K562 (cell line): ENCODE data around the gene RARG. TPM values are rescaled to one million over a fixed set of nuclear protein-coding genes. Genes with fewer than 3 reads are reported as not detected.

Experiments
- ATAC-seq: fragments of 200-7000 bp; cut with Tn5 transposase; 3 replicates; pipeline ENCODE4 v1.9.1; 2020; ENCODE audit warnings: moderate library complexity
- BruUV-seq: library from RNA; stranded (reverse); fragments of 400-500 nt; replicated peaks from 2 replicates; lab custom pipeline; 2021; lab: Mats Ljungman, UMichigan
- CTCF ChIA-PET: fragments of 300-600 bp; formaldehyde crosslinking; extraction: SDS; loops from one replicate; lab custom pipeline; 2021; ENCODE audit warnings: low intra/inter-chr PET ratio; lab: Yijun Ruan, JAX
- POLR2A ChIA-PET: fragments of 300-600, 350-650 bp; sonication (Branson Sonifier 250); formaldehyde crosslinking; extraction: SDS; loops from one replicate; lab custom pipeline; 2021; ENCODE audit warnings: antibody characterized with exemption, inconsistent platforms; lab: Yijun Ruan, JAX
- DNase-seq, 4 experiments: peaks; one replicate each; pipeline versions ENCODE4 v3.0.0 to v3.0.0-alpha.2; 2011 to 2018; ENCODE audit warnings: low spot score in 3 of 4, mixed read lengths in 3 of 4; ENCODE audit errors: extremely low read depth in 1 of 4
- FAIRE-seq: peaks from 2 replicates; lab custom pipeline; 2011; peaks lifted over from hg19 to GRCh38; lab: Jason Lieb, UNC
- H2AFZ ChIP-seq: 2 replicates; pipeline ENCODE4 v1.6.0; 2011; ENCODE audit warnings: low read depth, low read length, control low read depth, inconsistent platforms
- H3K27ac ChIP-seq: fragments of 200-600 bp; 3 replicates; pipeline ENCODE4 v1.8.0; 2011; ENCODE audit warnings: low read depth, mild to moderate bottlenecking, control low read depth, inconsistent platforms, low read length, moderate library complexity, mixed read lengths; ENCODE audit errors: extremely low read depth
- H3K27me3 ChIP-seq, 2 experiments: fragments of 300-600 bp in 1 of 2; 2 replicates in 1 of 2; 3 replicates in 1 of 2; pipeline versions ENCODE4 v1.6.0 to v1.8.0; 2011; ENCODE audit warnings: inconsistent platforms in 2 of 2, low read length in 2 of 2, mild to moderate bottlenecking in 1 of 2, mixed read lengths in 1 of 2, moderate library complexity in 1 of 2; ENCODE audit not compliant: control insufficient read depth in 2 of 2, insufficient read depth in 2 of 2
- H3K36me3 ChIP-seq: fragments of 300-600 bp; 3 replicates; pipeline ENCODE4 v1.8.0; 2011; ENCODE audit warnings: mild to moderate bottlenecking, low read length, inconsistent platforms; ENCODE audit not compliant: control insufficient read depth, insufficient read depth
- H3K4me1 ChIP-seq, 2 experiments: fragments of 200-600 bp in 1 of 2; replicated peaks in 1 of 2; 2 replicates in 1 of 2; 3 replicates in 1 of 2; pipeline versions ENCODE4 v1.5.1 to v1.8.0; 2011; ENCODE audit warnings: inconsistent platforms in 2 of 2, low read length in 2 of 2, mild to moderate bottlenecking in 1 of 2, mixed read lengths in 1 of 2, moderate library complexity in 1 of 2; ENCODE audit not compliant: control insufficient read depth in 2 of 2, insufficient read depth in 2 of 2
- H3K4me2 ChIP-seq: 2 replicates; pipeline ENCODE4 v1.6.1; 2011; ENCODE audit warnings: low read length, control low read depth, inconsistent platforms, mixed read lengths; ENCODE audit not compliant: insufficient read depth
- H3K4me3 ChIP-seq: fragments of 200-600 bp; sonication (generic), shearing (Covaris generic); 2 replicates; pipeline ENCODE4 v1.5.1; 2016; ENCODE audit warnings: control low read depth, inconsistent platforms
- H3K79me2 ChIP-seq: fragments of 200-600 bp; 3 replicates; pipeline ENCODE4 v1.8.0; 2011; ENCODE audit warnings: low read length, inconsistent platforms; ENCODE audit not compliant: control insufficient read depth, insufficient read depth
- H3K9ac ChIP-seq, 2 experiments: 2 replicates each; pipeline versions ENCODE4 v1.6.0 to v1.6.1; 2011; ENCODE audit warnings: low read depth in 2 of 2, low read length in 2 of 2, control low read depth in 1 of 2, inconsistent platforms in 1 of 2, mild to moderate bottlenecking in 1 of 2, mixed read lengths in 1 of 2; ENCODE audit not compliant: insufficient read depth in 1 of 2
- H3K9me1 ChIP-seq: one replicate; pipeline ENCODE4 v1.6.0; 2011; ENCODE audit warnings: inconsistent platforms, mild to moderate bottlenecking, low read length, moderate library complexity; ENCODE audit not compliant: control insufficient read depth, insufficient read depth
- H3K9me3 ChIP-seq: replicated peaks from 2 replicates; pipeline ENCODE4 v1.5.1; 2011; ENCODE audit warnings: low read depth, low read length, inconsistent platforms; ENCODE audit not compliant: control insufficient read depth, insufficient read depth
- H4K20me1 ChIP-seq: replicated peaks from 2 replicates; pipeline ENCODE4 v1.6.1; 2011; ENCODE audit warnings: low read length, inconsistent platforms, mixed read lengths; ENCODE audit not compliant: control insufficient read depth, insufficient read depth
- DMBX1 ChIP-seq: fragments of 250-450 bp; sonication (Bioruptor Pico); IDR thresholded peaks from 2 replicates; pipeline ENCODE4 v1.8.0; 2022; ENCODE audit warnings: inconsistent platforms, mild to moderate bottlenecking, moderate library complexity, borderline replicate concordance
- FOS ChIP-seq: IDR thresholded peaks from 3 replicates; pipeline ENCODE4 v1.6.1; 2011; ENCODE audit not compliant: insufficient read length; ENCODE audit errors: extremely low read depth
- HDGF ChIP-seq: fragments of 450-650 bp; IDR thresholded peaks from 2 replicates; pipeline ENCODE4 v1.6.1; 2016
- HMGN3 ChIP-seq: IDR thresholded peaks from 2 replicates; pipeline ENCODE4 v1.6.1; 2011; ENCODE audit warnings: borderline replicate concordance, low read depth, mild to moderate bottlenecking, mixed read lengths, low read length; ENCODE audit not compliant: insufficient read length; ENCODE audit errors: extremely low read depth
- KDM2B ChIP-seq: fragments of 250-450 bp; sonication (Bioruptor Pico); IDR thresholded peaks from 2 replicates; pipeline ENCODE4 v1.8.0; 2021; ENCODE audit warnings: mild to moderate bottlenecking, moderate library complexity
- MTA3 ChIP-seq: fragments of 450-650 bp; formaldehyde crosslinking; IDR thresholded peaks from 2 replicates; pipeline ENCODE4 v1.6.1; 2017; ENCODE audit warnings: mild to moderate bottlenecking, borderline replicate concordance
- MYC ChIP-seq, 2 experiments: fragments of 250-450 bp in 1 of 2; sonication (Bioruptor Pico) in 1 of 2; IDR thresholded peaks; 2 replicates each; pipeline versions ENCODE4 v1.5.1 to v1.6.1; 2012 to 2021; ENCODE audit warnings: low read depth in 2 of 2, borderline replicate concordance in 1 of 2, improper control_type of control experiment in 1 of 2, low read length in 1 of 2, mild to moderate bottlenecking in 1 of 2, moderate library complexity in 1 of 2
- NRF1 ChIP-seq, 2 experiments: fragments of 450-650 bp; IDR thresholded peaks in 1 of 2; conservative IDR thresholded peaks in 1 of 2; 2 replicates each; pipeline ENCODE4 v1.6.1; 2014; ENCODE audit warnings: mild to moderate bottlenecking in 2 of 2
- POLR2G ChIP-seq: fragments of 200-400 bp; formaldehyde crosslinking; IDR thresholded peaks from 2 replicates; pipeline ENCODE4 v1.6.1; 2017; ENCODE audit warnings: low read depth, mild to moderate bottlenecking, antibody characterized with exemption, low read length, moderate library complexity
- TAF15 ChIP-seq: fragments of 200-400 bp; formaldehyde crosslinking; IDR thresholded peaks from 2 replicates; pipeline ENCODE4 v1.6.1; 2017; ENCODE audit warnings: mild to moderate bottlenecking, low read depth, low read length, moderate library complexity
- USF1 ChIP-seq: sonication (generic); formaldehyde crosslinking; IDR thresholded peaks from 2 replicates; pipeline ENCODE4 v1.9.0; 2022; ENCODE audit warnings: mild to moderate bottlenecking, missing genetic modification reagents
- whole genome bisulfite sequencing: fragments of 100-300 bp; shearing (Covaris generic); methylation state at CpG from one replicate; pipeline ENCODE4 v1.1.6; 2016; ENCODE audit warnings: low coverage, mixed read lengths; ENCODE audit not compliant: insufficient coverage; ENCODE audit errors: missing lambda C conversion rate; 5-methylcytosine and 5-hydroxymethylcytosine counted together
- in situ Hi-C: fragments of 300-500 bp; cut with MboI; formaldehyde crosslinking; loops from 4 replicates; pipeline ENCODE4 v1.15.0; 2018; ENCODE audit warnings: inconsistent platforms, mixed read lengths
- intact Hi-C: fragments of 100-400 bp; cut with micrococcal nuclease; formaldehyde crosslinking; loops from 2 replicates; pipeline ENCODE4 v1.14.2; 2022
- polyA plus RNA-seq, 8 experiments: library from polyadenylated mRNA; depleted of rRNA in 4 of 8; stranded (reverse) in 5 of 8; unstranded in 3 of 8; fragments of >200 nt; fragmentation: Nextera tagmentation in 2 of 8; fragmentation: Illumina TruSeq in 1 of 8; extraction: Ambion mirVana in 2 of 8; extraction: Trizol in 1 of 8; gene quantifications; 2 replicates each; pipeline versions ENCODE4 v1.2.1 to v1.2.3, GENCODE V29; 2011 to 2014; ENCODE audit warnings: inconsistent platforms in 1 of 8, missing spikeins in 1 of 8
- total RNA-seq, 7 experiments: library from RNA; depleted of rRNA in 6 of 7; stranded (reverse); fragments of >200 nt in 6 of 7; fragmentation: Illumina TruSeq in 2 of 7; extraction: Trizol in 2 of 7; gene quantifications; 2 replicates each; pipeline versions ENCODE4 v1.2.1 to v1.2.3, GENCODE V29; 2011 to 2021; ENCODE audit warnings: low replicate concordance in 1 of 7
- TF ChIP-seq, protein P1 (sequence below): sonication (generic); formaldehyde crosslinking; IDR thresholded peaks from 2 replicates; pipeline ENCODE4 v1.8.1; 2023; ENCODE audit warnings: mild to moderate bottlenecking, missing genetic modification reagents

RARG gene
- total and polyA plus RNA-seq, 9 of the 15 experiments (the other 6 are each of a cell fraction or from before 2014, with no cell fraction given): 0.18 to 7.6 (median 3.8) TPM

GRCh38 chr12:53232646-53233461, 845 bp upstream of the RARG start:
- H3K27ac ChIP-seq: no peak overlapping the region
- peaks cover 13 to 28% of the 10 kb centered on the region in 2 experiments for H3K4me1 ChIP-seq
- H2AFZ ChIP-seq: peak overlapping the region; percentile 18; the same call in 1 of the 2 replicates
- ATAC-seq (peak; percentile 63), DNase-seq (peak in 3 of 4 experiments; percentile 38 to 56 (median 46))
- POLR2A ChIA-PET: interaction anchor here (0.6 to 1.4 kb wide), 6 partner anchors 10 to 558 kb away, joined by 3 to 8 read pairs (median 4); a partner anchor contains a TSS
- in situ Hi-C loops: no loop called here
- WGBS: 23% methylated on average over 11 of the region's 11 CpGs
- peak overlapping the region; percentile 54 for H3K4me2 ChIP-seq
- H3K4me3 ChIP-seq: no peak overlapping the region
- TF ChIP-seq HDGF: 0 out of 2 replicates have a peak, but pooled peaks have one; percentile 67
- peak; percentile 23 to 37; a peak in 1 of 4 replicates for TF ChIP-seq NRF1 (conservative IDR thresholded peaks at IDR 0.05 in 1 of 2, IDR thresholded peaks at IDR 0.05 in 1 of 2)
- no peak for TF ChIP-seq FOS
- no peak for TF ChIP-seq POLR2G
- TF ChIP-seq, all 486 proteins: peak for 2
- Histone ChIP-seq H3K9me3 (no peaks in the 10 kb centered on the region), H3K36me3 (no peaks in the 10 kb centered on the region), H4K20me1 (no peaks in the 10 kb centered on the region; the same call in 1 of the 2 replicates), H3K79me2 (no peaks in the 10 kb centered on the region), H3K9ac (peak overlapping the region in 1 of 2 experiments; percentile 69; a peak in 1 of 4 replicates), H3K9me1 (no peaks in the 10 kb centered on the region), H3K27me3 (no peaks in the 10 kb centered on the region)
- BruUV-seq: no TSS peak
- FAIRE-seq: no peak
- intact Hi-C loops: no loop called here
- CTCF ChIA-PET: no interaction called here

GRCh38 chr12:53231671-53231920, 413 bp downstream of the RARG start:
- ATAC-seq: no peak; the same call in 2 of the 3 replicates
- no peak overlapping the region for H3K27ac ChIP-seq
- H3K9me3 ChIP-seq: no peaks in the 10 kb centered on the region
- POLR2A ChIA-PET: no interaction called here
- H3K9me1 ChIP-seq: no peaks in the 10 kb centered on the region
- no peak for FAIRE-seq
- no peaks in the 10 kb centered on the region for H3K27me3 ChIP-seq
- H4K20me1 ChIP-seq: no peaks in the 10 kb centered on the region; the same call in 1 of the 2 replicates
- H3K79me2 ChIP-seq: no peaks in the 10 kb centered on the region
- H3K36me3 ChIP-seq: no peaks in the 10 kb centered on the region
- 0% methylated on average over 4 of the region's 9 CpGs for WGBS
- no TSS peak for BruUV-seq
- peaks cover 13 to 32% of the 10 kb centered on the region in 2 experiments for H3K4me1 ChIP-seq
- intact Hi-C loops: no loop called here
- in situ Hi-C loops: no loop called here
- peak overlapping the region; percentile 33 for H3K4me3 ChIP-seq
- CTCF ChIA-PET: no interaction called here
- peak overlapping the region in 1 of 2 experiments; percentile 84; a peak in 3 of 4 replicates for H3K9ac ChIP-seq
- peak overlapping the region; percentile 52 for H3K4me2 ChIP-seq
- DNase-seq: no peak
- H2AFZ ChIP-seq: peak overlapping the region; percentile 79
- peak; percentile 13; the same call in 1 of the 2 replicates for TF ChIP-seq MYC (IDR thresholded peaks at IDR 0.05; ENCODE audit: low read depth, low read length)
- no peak for TF ChIP-seq MYC (CRISPR knock-in tag; IDR thresholded peaks at IDR 0.05; ENCODE audit: borderline replicate concordance, low read depth)
- TF ChIP-seq, protein P1, sequence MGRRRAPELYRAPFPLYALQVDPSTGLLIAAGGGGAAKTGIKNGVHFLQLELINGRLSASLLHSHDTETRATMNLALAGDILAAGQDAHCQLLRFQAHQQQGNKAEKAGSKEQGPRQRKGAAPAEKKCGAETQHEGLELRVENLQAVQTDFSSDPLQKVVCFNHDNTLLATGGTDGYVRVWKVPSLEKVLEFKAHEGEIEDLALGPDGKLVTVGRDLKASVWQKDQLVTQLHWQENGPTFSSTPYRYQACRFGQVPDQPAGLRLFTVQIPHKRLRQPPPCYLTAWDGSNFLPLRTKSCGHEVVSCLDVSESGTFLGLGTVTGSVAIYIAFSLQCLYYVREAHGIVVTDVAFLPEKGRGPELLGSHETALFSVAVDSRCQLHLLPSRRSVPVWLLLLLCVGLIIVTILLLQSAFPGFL: no peak
- no peak for TF ChIP-seq TAF15
- TF ChIP-seq HMGN3: peak; percentile 32
- no peak for TF ChIP-seq USF1 (CRISPR knock-in tag)
- no peak for TF ChIP-seq DMBX1
- TF ChIP-seq KDM2B: 0 out of 2 replicates have a peak, but pooled peaks have one; percentile 14
- TF ChIP-seq MTA3: peak; percentile 39; the same call in 1 of the 2 replicates
